HG03139 (cell line): ENCODE results near the gene PLIN3.
"Not testable (repeated sequence)": the region's sequence is repeated elsewhere in the genome, so short reads cannot be mapped to it uniquely, and the experiment has no call there.

Experiments
- ATAC-seq: cut with Tn5 transposase; IDR thresholded peaks from one replicate; pipeline ENCODE4 v1.9.1; 2021; ENCODE audit not compliant: unreplicated experiment

Gene PLIN3

GRCh38 chr19:4849019-4849418 lies 18.4 kb downstream of the PLIN3 start:
- ATAC-seq, result no peak

DNA sequence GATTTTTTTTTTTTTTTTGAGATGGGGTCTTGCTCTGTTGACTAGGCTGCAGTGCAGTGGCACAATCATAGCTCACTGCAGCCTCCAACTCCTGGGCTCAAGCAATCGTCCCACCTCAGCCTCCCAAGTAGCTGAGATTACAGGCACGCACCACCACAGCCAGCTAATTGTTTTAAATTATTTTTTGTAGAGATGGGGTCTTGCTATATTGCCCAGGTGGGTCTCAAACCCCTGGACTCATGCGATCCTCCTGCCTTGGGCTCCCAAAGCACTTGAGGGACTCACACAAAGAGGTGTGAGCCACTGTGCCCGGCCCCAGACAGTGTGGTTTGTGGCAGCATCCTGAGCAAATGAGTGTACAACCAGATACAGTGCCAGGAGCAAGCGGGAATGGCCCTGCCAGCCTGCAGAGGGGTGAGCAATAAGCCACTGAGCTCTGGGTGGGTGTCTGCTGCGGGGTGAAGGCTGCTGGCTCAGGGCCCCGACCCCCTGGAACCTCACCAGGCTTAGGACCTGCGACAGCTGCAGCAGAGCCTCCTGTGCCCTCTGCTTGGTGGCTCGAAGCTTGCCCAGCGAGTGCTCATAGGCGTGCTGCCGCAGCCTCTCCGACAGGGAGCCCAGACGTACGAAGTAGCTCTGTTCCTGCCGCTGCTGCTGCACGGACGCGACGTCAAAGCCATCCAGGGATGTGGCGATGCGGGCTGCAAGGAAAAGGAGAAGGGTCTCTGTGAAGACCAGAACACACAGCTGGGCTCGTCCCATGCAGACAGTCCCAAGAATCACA lies 20.1 kb downstream of the PLIN3 start:
- ATAC-seq, result no peak

DNA sequence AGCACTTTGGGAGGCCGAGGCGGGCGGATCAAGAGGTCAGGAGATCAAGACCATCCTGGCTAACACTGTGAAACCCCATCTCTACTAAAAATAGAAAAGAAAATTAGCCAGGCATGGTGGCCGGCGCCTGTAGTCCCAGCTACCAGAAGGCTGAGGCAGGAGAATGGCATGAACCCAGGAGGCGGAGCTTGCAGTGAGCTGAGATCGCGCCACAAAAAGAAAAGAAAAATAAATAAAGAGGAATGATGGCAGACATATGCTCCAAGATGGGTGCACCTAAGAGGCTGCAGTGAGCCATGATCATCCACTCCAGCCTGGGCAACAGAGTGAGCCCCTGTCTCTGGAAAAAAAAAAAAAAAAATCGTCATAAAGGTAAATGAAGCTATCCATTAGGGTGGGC lies 21.5 kb downstream of the PLIN3 start:
- ATAC-seq, result not testable (repeated sequence)

DNA sequence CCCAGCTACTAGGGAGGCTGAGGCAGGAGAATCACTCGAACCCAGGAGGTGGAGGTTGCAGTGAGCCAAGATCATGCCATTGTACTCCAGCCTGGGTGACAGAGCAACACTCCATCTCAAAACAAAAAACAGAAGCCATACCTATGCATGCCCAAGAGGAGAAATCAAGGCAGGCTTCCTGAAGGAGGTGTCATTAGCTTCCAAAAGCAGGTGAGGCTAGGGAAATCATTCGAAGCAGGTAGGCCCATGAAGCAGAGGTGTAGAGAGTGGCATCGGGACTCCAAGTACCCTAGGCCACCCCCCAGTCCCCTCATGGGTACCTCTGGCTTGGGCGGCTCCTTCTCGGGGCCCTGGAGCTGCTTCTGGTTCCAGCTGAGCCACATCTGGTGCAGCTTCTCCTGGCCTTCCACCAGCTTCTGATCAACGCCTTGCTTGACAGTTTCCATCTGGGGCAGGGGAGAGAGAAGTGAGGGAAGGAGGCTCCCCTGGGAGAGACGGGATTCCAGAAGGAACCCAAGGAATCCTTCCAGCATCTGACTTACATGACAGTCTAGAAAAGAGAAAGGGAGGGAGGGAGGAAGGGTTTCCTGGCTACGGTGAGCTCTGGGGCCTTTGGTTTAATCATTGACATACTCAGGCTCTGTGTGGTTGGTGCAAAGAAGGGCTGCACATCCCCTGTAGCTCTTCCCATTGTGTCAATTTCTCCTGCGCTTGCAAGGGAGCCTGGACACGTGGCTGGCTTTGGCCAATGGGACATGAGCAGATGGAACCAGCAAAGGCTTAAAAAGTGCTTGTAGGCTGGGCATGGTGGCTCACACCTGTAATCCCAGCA lies 22.9 kb downstream of the PLIN3 start:
- no peak for ATAC-seq

DNA sequence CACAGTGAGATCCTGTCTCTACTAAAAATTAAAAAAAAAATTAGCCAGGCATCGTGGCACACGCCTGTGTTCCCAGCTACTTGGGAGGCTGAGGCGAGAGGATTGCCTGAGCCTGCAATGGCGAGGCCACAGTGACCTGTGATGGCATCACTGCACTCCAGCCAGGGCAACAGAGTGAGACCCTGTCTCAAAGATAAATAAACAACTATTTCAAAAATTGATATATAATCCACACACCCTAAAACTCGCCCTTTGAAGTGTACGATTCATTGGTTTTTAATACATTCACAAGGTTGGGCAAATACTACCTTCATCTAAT lies 23.9 kb downstream of the PLIN3 start:
- no peak for ATAC-seq

GRCh38 chr19:4839192-4839591 lies 28.3 kb downstream of the PLIN3 start:
- ATAC-seq, result no peak

DNA sequence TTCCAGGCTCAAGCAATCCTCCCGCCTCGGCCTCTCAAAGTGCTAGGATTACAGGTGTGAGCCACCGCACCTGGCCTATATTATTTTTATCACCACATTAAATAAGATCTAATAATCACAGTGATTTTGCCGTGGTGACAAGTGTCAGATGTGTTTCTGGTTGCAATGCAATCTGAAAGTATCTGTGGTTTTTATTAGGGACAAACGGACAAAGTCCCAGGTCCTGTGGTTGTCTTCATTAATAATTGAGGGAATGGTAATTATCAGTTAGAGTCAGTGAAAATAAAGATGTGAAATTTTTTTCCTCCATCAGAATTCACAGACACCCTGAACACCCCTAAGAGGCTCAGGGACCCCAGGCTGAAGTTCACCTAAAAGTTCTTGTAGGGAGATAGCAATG lies 34.7 kb downstream of the PLIN3 start:
- no peak for ATAC-seq

DNA sequence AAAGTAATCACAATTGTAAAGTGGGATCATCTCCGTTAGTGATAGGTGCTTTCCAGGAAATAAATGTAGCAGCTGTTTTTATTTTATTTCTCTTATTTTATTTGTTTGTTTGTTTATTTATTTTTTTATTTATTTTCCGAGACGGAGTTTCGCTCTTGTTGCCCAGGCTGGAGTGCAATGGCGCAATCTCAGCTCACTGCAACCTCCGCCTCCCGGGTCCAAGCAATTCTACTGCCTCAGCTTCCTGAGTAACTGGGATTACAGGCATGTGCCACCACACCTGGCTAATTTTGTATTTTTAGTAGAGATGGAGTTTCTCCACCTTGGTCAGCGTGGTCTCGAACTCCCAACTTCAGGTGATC lies 35.5 kb downstream of the PLIN3 start:
- not testable (repeated sequence) for ATAC-seq

DNA sequence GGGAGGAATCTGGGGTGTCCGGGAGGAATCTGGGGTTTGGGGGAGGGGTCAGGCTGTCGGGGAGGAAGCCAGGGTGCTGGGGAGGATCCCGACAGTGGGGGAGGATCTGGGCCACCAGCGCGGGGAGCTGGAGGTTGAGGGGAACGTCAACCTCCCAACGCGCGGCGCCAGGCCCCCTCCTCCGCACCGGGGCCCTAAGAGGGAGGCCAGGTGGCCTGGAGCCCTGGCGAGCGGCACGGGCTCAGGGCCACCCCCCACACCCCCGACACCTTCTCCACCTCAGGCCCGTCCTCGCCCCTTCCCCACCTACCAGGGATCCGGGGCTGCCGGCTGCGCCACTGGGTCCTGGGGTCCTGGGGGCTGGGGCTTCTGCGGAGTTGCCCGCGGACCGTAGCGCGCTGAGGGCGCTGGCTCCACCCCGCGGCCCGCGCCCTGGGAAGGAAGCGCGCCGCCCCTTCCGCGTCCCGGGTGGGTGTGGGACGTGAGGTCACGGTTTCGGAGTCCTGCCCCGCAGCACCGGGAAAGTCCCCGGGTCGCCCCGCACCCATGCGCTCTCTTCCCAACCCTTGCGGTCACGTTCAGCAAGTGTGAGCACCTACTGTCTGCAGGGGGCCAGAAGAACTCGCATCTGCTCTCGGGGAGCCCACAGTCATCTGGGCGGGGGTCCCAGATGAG lies 36.0 kb downstream of the PLIN3 start, which contains the start of gene TICAM1:
TICAM1 (minus strand) TSS at position 409 of the 675 bp plus-strand sequence. CDS start 13,335 bp downstream, outside the sequence.
- ATAC-seq, result no peak

GRCh38 chr19:4830768-4831265 lies 36.6 kb downstream of the PLIN3 start:
- ATAC-seq, result no peak

DNA sequence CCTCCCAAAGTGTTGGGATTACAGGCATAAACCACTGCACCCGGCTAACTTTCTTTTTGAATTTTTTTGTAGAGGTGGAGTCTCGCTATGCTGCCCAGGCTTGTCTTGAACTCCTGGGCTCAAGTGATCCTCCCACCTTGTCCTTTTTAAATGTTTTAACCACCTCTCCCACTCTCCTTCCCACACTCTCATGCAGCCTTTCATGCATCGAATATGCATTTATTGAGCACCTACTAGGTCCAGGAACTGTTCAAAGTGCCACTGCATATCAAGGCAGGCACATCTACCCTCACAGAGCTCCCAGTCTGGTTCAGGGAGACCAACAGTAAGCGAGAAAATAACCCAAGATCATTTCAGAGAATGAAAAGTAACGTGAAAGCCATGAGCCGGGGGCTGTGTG lies 37.1 kb downstream of the PLIN3 start:
- no peak for ATAC-seq

GRCh38 chr19:4829001-4829712 lies 38.3 kb downstream of the PLIN3 start:
- no peak for ATAC-seq

DNA sequence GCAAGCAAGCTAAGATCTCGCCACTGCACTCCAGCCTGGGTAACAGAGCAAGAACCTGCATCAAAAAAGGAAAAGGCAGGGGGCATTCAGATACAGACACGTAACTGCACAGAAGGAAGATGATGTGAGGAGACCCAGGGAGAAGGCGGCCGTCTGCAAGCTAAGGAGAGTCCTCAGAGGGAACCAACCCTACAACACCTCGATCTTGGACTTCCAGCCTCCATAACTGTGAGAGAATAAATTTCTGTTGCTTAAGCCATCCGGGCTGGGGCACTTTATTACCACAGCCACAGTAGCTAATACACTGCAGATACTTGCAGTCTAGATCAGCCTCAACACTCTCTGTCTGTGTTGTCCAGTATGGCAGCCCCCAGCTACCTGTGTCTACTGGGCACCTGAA lies 43.9 kb downstream of the PLIN3 start:
- ATAC-seq, result no peak

GRCh38 chr19:4822354-4822753 lies 45.1 kb downstream of the PLIN3 start:
- ATAC-seq, result not testable (repeated sequence)

DNA sequence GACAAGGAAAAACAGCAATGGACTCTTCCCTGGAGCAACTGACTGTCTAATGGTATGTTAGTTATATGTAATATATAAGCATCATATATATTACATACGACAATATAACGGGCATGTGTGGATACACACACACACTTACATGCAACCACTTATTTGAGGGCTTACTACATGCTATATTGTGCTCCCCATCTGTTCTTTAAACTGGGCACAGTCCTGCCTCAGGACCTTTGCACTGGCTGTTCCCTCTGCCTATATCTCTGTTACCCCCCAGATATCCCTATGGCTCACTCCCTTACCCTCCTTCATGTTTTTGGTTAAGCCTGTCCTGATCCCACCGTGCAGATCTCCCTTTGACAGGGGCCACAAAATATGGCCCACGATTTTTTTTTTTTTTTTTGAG lies 46.2 kb downstream of the PLIN3 start:
- no peak for ATAC-seq

DNA sequence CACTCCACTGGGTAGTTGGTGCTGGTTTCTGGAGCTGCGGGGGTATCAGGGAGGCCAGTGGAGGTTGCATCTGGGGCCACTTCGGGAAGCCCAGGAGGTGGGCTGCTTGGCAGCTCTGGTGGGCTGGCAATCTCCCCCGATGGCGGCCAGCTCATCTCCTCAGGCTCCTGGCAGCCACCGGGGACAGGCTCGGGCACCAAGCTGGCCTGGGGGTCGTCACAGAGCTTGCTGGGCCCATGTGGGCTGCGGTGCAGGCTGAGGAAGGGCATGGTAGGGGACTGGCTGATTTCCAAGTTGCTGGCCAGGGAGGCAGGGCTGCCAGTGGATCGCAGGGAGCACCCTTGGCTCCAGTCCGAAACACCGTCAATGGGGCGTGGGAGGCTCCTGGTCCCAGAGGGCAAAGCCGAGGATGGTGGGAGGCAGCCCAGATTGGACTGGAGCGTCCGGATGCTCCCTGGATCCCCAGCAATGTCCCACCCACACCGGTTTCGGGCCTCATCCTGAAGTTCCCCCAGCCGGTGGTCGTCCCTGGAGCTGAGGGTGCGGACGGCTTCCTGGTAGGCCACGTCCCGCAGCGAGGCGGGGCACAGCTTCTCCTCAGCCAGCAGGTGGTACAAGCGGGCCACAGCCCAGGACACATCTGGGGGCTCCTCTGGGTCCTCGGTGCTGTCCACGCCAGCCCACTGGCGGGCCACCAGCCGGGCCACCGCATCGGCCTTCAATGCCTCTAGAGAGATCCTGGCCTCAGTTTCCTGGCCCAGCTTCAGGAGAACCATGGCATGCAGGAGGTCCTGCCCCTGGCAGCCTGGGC lies 49.8 kb downstream of the PLIN3 start:
- ATAC-seq, result no peak

- ATAC-seq, result no peak
These were observed 50.6 kb downstream of the PLIN3 start for GRCh38 chr19:4816950-4817278.

GRCh38 chr19:4816202-4816949 lies 51.1 kb downstream of the PLIN3 start:
- ATAC-seq, result no peak

GRCh38 chr19:4815426-4816201 lies 51.9 kb downstream of the PLIN3 start:
- ATAC-seq, result peak; percentile 67
